Astrocyte (in vitro differentiated cells and primary cell): ENCODE data around the gene AUTS2. TPM values are rescaled to one million over a fixed set of nuclear protein-coding genes. Genes with fewer than 3 reads are reported as not detected.

ENCODE experiments used
- DNase-seq: peaks from one replicate; pipeline ENCODE4 v3.0.0-alpha.2; 2010; ENCODE audit warnings: low read depth
- FAIRE-seq: peaks from 2 replicates; lab custom pipeline; 2011; peaks lifted over from hg19 to GRCh38; lab: Jason Lieb, UNC
- H2AFZ ChIP-seq: 2 replicates; pipeline ENCODE4 v1.6.0; 2012; ENCODE audit warnings: low read depth, low read length, inconsistent platforms
- H3K27ac ChIP-seq: 2 replicates; pipeline ENCODE4 v1.5.1; 2011; ENCODE audit warnings: low read depth, low read length, inconsistent platforms
- H3K27me3 ChIP-seq: 2 replicates; pipeline ENCODE4 v1.6.0; 2011; ENCODE audit warnings: low read length, inconsistent platforms; ENCODE audit not compliant: insufficient read depth
- H3K36me3 ChIP-seq: 2 replicates; pipeline ENCODE4 v1.5.1; 2011; ENCODE audit warnings: low read length, inconsistent platforms; ENCODE audit not compliant: insufficient read depth
- H3K4me1 ChIP-seq: 2 replicates; pipeline ENCODE4 v1.5.1; 2011; ENCODE audit warnings: low read length, inconsistent platforms; ENCODE audit not compliant: insufficient read depth
- H3K4me2 ChIP-seq: 2 replicates; pipeline ENCODE4 v1.6.0; 2012; ENCODE audit warnings: low read length, inconsistent platforms
- H3K4me3 ChIP-seq: 2 replicates; pipeline ENCODE4 v1.5.1; 2011; ENCODE audit warnings: low read depth, mild to moderate bottlenecking, low read length, inconsistent platforms; ENCODE audit not compliant: insufficient read depth
- H3K79me2 ChIP-seq: 2 replicates; pipeline ENCODE4 v1.6.0; 2012; ENCODE audit warnings: mild to moderate bottlenecking, low read length, inconsistent platforms; ENCODE audit not compliant: insufficient read depth
- H3K9ac ChIP-seq: 2 replicates; pipeline ENCODE4 v1.6.0; 2012; ENCODE audit warnings: mild to moderate bottlenecking, low read length, inconsistent platforms
- H3K9me3 ChIP-seq: 2 replicates; pipeline ENCODE4 v1.5.1; 2012; ENCODE audit warnings: low read depth, mild to moderate bottlenecking, low read length, inconsistent platforms; ENCODE audit not compliant: insufficient read depth
- H4K20me1 ChIP-seq: 2 replicates; pipeline ENCODE4 v1.6.0; 2012; ENCODE audit warnings: low read length, inconsistent platforms; ENCODE audit not compliant: insufficient read depth
- H3K27ac Mint-ChIP-seq: one replicate; pipeline ENCODE4 v1.8.0; 2021; ENCODE audit warnings: mild to moderate bottlenecking, mixed read lengths; ENCODE audit not compliant: unreplicated experiment
- H3K27me3 Mint-ChIP-seq: one replicate; pipeline ENCODE4 v1.8.0; 2021; ENCODE audit warnings: low read depth, mixed read lengths; ENCODE audit not compliant: unreplicated experiment
- H3K36me3 Mint-ChIP-seq: one replicate; pipeline ENCODE4 v1.8.0; 2021; ENCODE audit warnings: low read depth, mixed read lengths; ENCODE audit not compliant: unreplicated experiment
- H3K4me1 Mint-ChIP-seq: one replicate; pipeline ENCODE4 v1.8.0; 2021; ENCODE audit warnings: low read depth, mixed read lengths; ENCODE audit not compliant: unreplicated experiment
- H3K4me3 Mint-ChIP-seq: one replicate; pipeline ENCODE4 v1.8.0; 2021; ENCODE audit warnings: mild to moderate bottlenecking, moderate library complexity, mixed read lengths; ENCODE audit not compliant: unreplicated experiment
- H3K9me3 Mint-ChIP-seq: one replicate; pipeline ENCODE4 v1.8.0; 2021; ENCODE audit warnings: mild to moderate bottlenecking, mixed read lengths; ENCODE audit not compliant: unreplicated experiment
- EZH2 ChIP-seq: IDR thresholded peaks from 2 replicates; pipeline ENCODE4 v1.6.1; 2012; ENCODE audit warnings: mild to moderate bottlenecking, low read length, inconsistent platforms; ENCODE audit not compliant: insufficient read depth
- total RNA-seq: library from RNA; stranded (reverse); gene quantifications from 2 replicates; pipeline ENCODE4 v1.2.1, GENCODE V29; 2021
- TF ChIP-seq, protein P1 (sequence below): IDR thresholded peaks from 2 replicates; pipeline ENCODE4 v1.5.1; 2011; ENCODE audit warnings: low read depth, mild to moderate bottlenecking, inconsistent platforms, low read length, moderate library complexity; ENCODE audit not compliant: insufficient read depth

Gene AUTS2
- total RNA-seq, 1 donor from 2014 or later, result 73.2 TPM

DNA sequence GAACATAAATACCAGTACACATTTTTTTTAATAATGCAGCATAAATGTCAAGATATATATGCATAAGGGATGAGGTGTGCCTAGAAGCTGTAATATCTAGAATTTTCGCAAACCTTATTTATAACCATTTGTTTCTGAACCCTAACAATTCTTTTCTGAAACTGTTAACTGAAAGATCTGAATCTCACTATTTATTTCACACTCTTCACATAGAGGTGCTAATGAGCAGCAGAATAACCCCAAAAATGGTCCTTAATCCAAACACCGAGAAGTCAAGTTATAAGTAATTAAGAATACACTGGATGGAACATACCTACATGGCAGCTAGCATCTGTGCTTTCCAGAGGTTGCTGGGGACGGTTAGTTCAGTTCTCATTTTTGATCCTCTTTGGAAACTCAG lies 742.0 kb downstream of the AUTS2 start:
- no peaks in the 10 kb centered on the region for H3K4me1 ChIP-seq
- Mint-ChIP-seq H3K4me3 (no peak overlapping the region), H3K36me3 (no peaks in the 10 kb centered on the region), H3K9me3 (no peaks in the 10 kb centered on the region), H3K27ac (no peak overlapping the region), H3K4me1 (peaks cover 8% of the 10 kb centered on the region), H3K27me3 (no peaks in the 10 kb centered on the region)
- DNase-seq (no peak), FAIRE-seq (no peak)
- no peak overlapping the region for H3K4me2 ChIP-seq
- no peak overlapping the region for H3K9ac ChIP-seq
- no peak overlapping the region for H3K27ac ChIP-seq
- TF ChIP-seq, protein P1, sequence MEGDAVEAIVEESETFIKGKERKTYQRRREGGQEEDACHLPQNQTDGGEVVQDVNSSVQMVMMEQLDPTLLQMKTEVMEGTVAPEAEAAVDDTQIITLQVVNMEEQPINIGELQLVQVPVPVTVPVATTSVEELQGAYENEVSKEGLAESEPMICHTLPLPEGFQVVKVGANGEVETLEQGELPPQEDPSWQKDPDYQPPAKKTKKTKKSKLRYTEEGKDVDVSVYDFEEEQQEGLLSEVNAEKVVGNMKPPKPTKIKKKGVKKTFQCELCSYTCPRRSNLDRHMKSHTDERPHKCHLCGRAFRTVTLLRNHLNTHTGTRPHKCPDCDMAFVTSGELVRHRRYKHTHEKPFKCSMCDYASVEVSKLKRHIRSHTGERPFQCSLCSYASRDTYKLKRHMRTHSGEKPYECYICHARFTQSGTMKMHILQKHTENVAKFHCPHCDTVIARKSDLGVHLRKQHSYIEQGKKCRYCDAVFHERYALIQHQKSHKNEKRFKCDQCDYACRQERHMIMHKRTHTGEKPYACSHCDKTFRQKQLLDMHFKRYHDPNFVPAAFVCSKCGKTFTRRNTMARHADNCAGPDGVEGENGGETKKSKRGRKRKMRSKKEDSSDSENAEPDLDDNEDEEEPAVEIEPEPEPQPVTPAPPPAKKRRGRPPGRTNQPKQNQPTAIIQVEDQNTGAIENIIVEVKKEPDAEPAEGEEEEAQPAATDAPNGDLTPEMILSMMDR, result no peak
- TF ChIP-seq EZH2, result no peak
- no peaks in the 10 kb centered on the region for H3K79me2 ChIP-seq
- no peak overlapping the region for H3K4me3 ChIP-seq
- no peaks in the 10 kb centered on the region for H3K27me3 ChIP-seq
- H3K36me3 ChIP-seq, result no peaks in the 10 kb centered on the region
- no peak overlapping the region for H2AFZ ChIP-seq
- H4K20me1 ChIP-seq, result no peaks in the 10 kb centered on the region
- H3K9me3 ChIP-seq, result no peaks in the 10 kb centered on the region

DNA sequence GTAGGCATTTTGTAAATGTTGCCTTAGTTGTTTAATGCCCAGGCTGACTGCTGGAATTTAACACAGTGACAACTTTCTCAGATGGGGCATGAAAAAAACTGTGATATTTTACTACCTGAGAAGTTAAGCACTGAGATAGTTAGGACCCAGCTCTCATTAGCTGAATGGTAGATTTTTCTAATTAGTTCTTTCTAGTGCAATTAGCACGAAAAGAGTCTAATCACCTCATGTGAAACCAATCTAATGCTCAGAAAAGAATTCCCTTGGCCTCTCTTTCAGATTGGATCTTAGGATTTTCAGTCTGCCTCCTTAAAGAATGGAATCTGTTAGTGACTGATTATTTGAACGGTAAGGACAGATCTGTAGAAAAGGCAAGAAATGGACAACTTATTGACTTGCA lies 743.2 kb downstream of the AUTS2 start:
- DNase-seq (no peak), FAIRE-seq (no peak)
- H3K27ac Mint-ChIP-seq, result no peak overlapping the region
- Histone ChIP-seq H3K27ac (no peak overlapping the region), H3K4me1 (no peaks in the 10 kb centered on the region), H3K4me2 (no peak overlapping the region), H3K36me3 (no peaks in the 10 kb centered on the region), H3K27me3 (no peaks in the 10 kb centered on the region), H3K9me3 (no peaks in the 10 kb centered on the region), H3K4me3 (no peak overlapping the region), H4K20me1 (no peaks in the 10 kb centered on the region), H2AFZ (no peak overlapping the region), H3K9ac (no peak overlapping the region), H3K79me2 (no peaks in the 10 kb centered on the region)
- H3K27me3 Mint-ChIP-seq, result no peaks in the 10 kb centered on the region
- H3K36me3 Mint-ChIP-seq, result peaks cover under 1% of the 10 kb centered on the region
- H3K9me3 Mint-ChIP-seq, result peaks cover 3% of the 10 kb centered on the region
- TF ChIP-seq, protein P1, result no peak
- TF ChIP-seq EZH2, result no peak
- H3K4me3 Mint-ChIP-seq, result no peak overlapping the region
- peaks cover 8% of the 10 kb centered on the region for H3K4me1 Mint-ChIP-seq

DNA sequence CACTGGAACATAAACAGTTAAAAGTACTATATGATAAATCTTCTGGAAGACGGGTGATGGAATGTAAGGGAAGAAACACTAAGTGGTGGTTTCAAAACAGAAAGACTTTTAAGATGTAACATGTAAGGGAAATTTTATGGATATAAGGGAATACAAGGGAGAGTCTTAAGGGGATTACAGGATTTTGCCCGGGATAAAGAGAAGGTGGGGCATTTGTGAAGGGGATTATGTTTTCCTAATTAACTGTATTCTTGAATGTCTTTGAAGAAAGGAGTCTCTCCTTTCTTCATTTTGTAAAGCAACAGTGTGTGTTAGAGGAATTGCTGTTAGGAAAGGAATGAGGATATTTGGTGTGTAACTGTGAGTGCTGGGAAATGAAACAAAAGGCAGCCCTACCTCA lies 745.2 kb downstream of the AUTS2 start:
- Mint-ChIP-seq H3K9me3 (peaks cover 3% of the 10 kb centered on the region), H3K27me3 (no peaks in the 10 kb centered on the region), H3K4me1 (peaks cover 8% of the 10 kb centered on the region), H3K36me3 (peaks cover 3% of the 10 kb centered on the region), H3K4me3 (no peak overlapping the region), H3K27ac (no peak overlapping the region)
- no peak for TF ChIP-seq EZH2
- TF ChIP-seq, protein P1, result no peak
- Histone ChIP-seq H3K4me1 (no peaks in the 10 kb centered on the region), H3K27ac (no peak overlapping the region), H2AFZ (no peak overlapping the region), H3K4me3 (no peak overlapping the region), H3K27me3 (no peaks in the 10 kb centered on the region), H3K79me2 (no peaks in the 10 kb centered on the region), H3K9ac (no peak overlapping the region), H3K36me3 (no peaks in the 10 kb centered on the region), H4K20me1 (no peaks in the 10 kb centered on the region), H3K4me2 (no peak overlapping the region), H3K9me3 (no peaks in the 10 kb centered on the region)
- no peak for DNase-seq
- FAIRE-seq, result no peak
